ENCODE measurements around the gene RNF38.

The RNF38 gene

GRCh38 chr9:36293171-36293570 is 106.9 kb downstream of the RNF38 start:
- no peak for ATAC-seq
- TF ChIP-seq ZFP30 (CRISPR knock-in tag; IDR thresholded peaks at IDR 0.05) (no peak), ZNF565 (CRISPR knock-in tag; conservative IDR thresholded peaks at IDR 0.05; ENCODE audit: low read depth) (no peak), GLIS3 (CRISPR knock-in tag; IDR thresholded peaks at IDR 0.05) (no peak)

DNA sequence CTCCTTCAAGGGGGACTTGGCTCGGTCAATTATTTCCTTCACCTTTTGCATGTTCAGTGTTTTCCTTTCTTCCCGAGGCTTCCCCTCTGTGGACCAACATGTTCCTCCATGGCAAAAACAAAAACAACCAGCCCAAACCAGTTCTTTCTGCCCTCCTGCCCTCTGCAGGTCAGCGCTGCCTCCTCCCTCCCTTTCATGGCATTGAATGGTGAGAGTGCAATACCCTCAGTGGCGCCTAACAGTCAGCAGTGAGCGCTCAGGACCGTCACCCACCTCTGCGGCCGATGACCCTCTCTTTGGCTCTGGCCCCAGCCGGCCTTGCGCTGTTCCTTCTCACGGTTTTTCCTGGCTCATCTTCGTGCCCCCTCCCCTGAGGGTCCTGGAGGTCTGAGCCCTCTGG is 107.4 kb downstream of the RNF38 start:
- no peak for ATAC-seq
- no peak for TF ChIP-seq POU6F1 (CRISPR knock-in tag; IDR thresholded peaks at IDR 0.05; ENCODE audit: borderline replicate concordance, low read depth)
- no peak for TF ChIP-seq ZC3H10 (CRISPR knock-in tag; IDR thresholded peaks at IDR 0.05)
- no peak for TF ChIP-seq GLIS3 (CRISPR knock-in tag; IDR thresholded peaks at IDR 0.05)
- no peak for TF ChIP-seq ZNF565 (CRISPR knock-in tag; conservative IDR thresholded peaks at IDR 0.05; ENCODE audit: low read depth)
- no peak for TF ChIP-seq TCF4 (CRISPR knock-in tag; IDR thresholded peaks at IDR 0.05; ENCODE audit: borderline replicate concordance)
- no peak for TF ChIP-seq OSR1 (CRISPR knock-in tag; IDR thresholded peaks at IDR 0.05)
- no peak for TF ChIP-seq ZNF8 (CRISPR knock-in tag; IDR thresholded peaks at IDR 0.05)
- TF ChIP-seq ZNF70 (CRISPR knock-in tag; IDR thresholded peaks at IDR 0.05): no peak
- TF ChIP-seq ISL1 (CRISPR knock-in tag; IDR thresholded peaks at IDR 0.05): no peak
- TF ChIP-seq PPARA (CRISPR knock-in tag; IDR thresholded peaks at IDR 0.05; ENCODE audit: borderline replicate concordance): no peak

DNA sequence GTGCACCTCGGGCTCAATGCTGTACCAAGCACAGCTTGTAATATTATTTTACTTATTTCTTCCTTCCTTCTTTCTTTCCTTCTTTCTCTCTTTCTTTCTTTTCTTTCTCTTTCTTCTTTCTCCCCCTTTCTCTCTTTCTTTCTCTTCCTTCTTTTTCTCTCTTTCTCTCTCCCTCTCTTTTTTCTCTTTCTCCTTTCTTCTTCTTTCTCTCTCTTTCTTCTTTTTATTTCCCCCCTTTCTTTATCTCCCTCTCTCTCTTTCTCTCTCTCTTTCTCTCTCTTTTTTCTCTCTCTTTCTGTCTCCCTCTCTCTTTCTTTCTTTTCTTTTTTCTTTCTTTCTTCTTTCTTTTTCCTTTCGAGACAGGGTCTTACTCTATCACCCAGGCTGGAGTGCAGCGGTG is 109.1 kb downstream of the RNF38 start:
- TF ChIP-seq CSDC2 (CRISPR knock-in tag; IDR thresholded peaks at IDR 0.05) (no peak), ESRRG (CRISPR knock-in tag; IDR thresholded peaks at IDR 0.05) (no peak), TCF4 (CRISPR knock-in tag; IDR thresholded peaks at IDR 0.05; ENCODE audit: borderline replicate concordance) (no peak), TOX (CRISPR knock-in tag; IDR thresholded peaks at IDR 0.05; ENCODE audit: borderline replicate concordance) (no peak), SNAI2 (CRISPR knock-in tag; IDR thresholded peaks at IDR 0.05) (no peak), ISL1 (CRISPR knock-in tag; IDR thresholded peaks at IDR 0.05) (no peak)
- no peak for ATAC-seq

DNA sequence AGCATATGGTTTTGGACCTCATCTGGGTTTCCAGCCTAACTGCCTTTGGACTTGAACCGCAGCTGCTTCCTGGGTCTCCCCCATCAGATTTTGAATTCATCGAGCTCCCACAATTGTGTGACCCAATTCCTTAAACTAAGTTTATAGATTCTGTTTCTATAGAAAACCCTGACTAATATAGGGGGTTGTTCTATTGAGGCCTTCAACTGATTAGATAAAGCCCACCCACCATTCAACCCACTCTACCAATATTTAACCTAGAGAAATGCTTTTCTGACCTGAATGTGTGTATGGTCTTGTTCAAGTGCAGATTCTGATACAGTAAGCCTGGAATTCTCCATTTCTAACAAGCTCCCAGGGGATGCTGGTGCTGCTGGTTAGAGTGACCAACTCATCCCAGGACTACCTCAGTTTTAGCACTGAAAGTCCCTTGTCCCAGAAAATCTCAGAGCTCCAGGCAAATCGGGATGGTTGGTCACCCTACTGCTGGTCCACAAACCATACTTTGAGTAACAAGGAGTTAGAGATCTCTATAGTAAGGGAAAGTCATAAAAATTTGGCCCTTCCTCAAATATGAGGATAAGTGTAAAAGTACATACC is 110.1 kb downstream of the RNF38 start:
- TF ChIP-seq ARNTL (CRISPR knock-in tag; IDR thresholded peaks at IDR 0.05; ENCODE audit: borderline replicate concordance, low read depth) (no peak), TCF4 (CRISPR knock-in tag; IDR thresholded peaks at IDR 0.05; ENCODE audit: borderline replicate concordance) (no peak), ZC3H10 (CRISPR knock-in tag; IDR thresholded peaks at IDR 0.05) (no peak), ZFP30 (CRISPR knock-in tag; IDR thresholded peaks at IDR 0.05) (no peak), RARB (CRISPR knock-in tag; IDR thresholded peaks at IDR 0.05) (no peak), CSRNP3 (CRISPR knock-in tag; IDR thresholded peaks at IDR 0.05) (no peak), ZNF70 (CRISPR knock-in tag; IDR thresholded peaks at IDR 0.05) (no peak), ZFP3 (CRISPR knock-in tag; IDR thresholded peaks at IDR 0.05) (no peak), CSDC2 (CRISPR knock-in tag; IDR thresholded peaks at IDR 0.05) (no peak), TOX (CRISPR knock-in tag; IDR thresholded peaks at IDR 0.05; ENCODE audit: borderline replicate concordance) (no peak), ZNF8 (CRISPR knock-in tag; IDR thresholded peaks at IDR 0.05) (no peak), ESRRG (CRISPR knock-in tag; IDR thresholded peaks at IDR 0.05) (no peak), GLIS3 (CRISPR knock-in tag; IDR thresholded peaks at IDR 0.05) (no peak), ZNF565 (CRISPR knock-in tag; conservative IDR thresholded peaks at IDR 0.05; ENCODE audit: low read depth) (no peak), ISL1 (CRISPR knock-in tag; IDR thresholded peaks at IDR 0.05) (no peak), POU6F1 (CRISPR knock-in tag; IDR thresholded peaks at IDR 0.05; ENCODE audit: borderline replicate concordance, low read depth) (no peak), PPARA (CRISPR knock-in tag; IDR thresholded peaks at IDR 0.05; ENCODE audit: borderline replicate concordance) (no peak), CREB5 (CRISPR knock-in tag; IDR thresholded peaks at IDR 0.05; ENCODE audit: low read depth) (no peak), BACH2 (CRISPR knock-in tag; IDR thresholded peaks at IDR 0.05; ENCODE audit: borderline replicate concordance) (no peak)
- TF ChIP-seq, protein P1, sequence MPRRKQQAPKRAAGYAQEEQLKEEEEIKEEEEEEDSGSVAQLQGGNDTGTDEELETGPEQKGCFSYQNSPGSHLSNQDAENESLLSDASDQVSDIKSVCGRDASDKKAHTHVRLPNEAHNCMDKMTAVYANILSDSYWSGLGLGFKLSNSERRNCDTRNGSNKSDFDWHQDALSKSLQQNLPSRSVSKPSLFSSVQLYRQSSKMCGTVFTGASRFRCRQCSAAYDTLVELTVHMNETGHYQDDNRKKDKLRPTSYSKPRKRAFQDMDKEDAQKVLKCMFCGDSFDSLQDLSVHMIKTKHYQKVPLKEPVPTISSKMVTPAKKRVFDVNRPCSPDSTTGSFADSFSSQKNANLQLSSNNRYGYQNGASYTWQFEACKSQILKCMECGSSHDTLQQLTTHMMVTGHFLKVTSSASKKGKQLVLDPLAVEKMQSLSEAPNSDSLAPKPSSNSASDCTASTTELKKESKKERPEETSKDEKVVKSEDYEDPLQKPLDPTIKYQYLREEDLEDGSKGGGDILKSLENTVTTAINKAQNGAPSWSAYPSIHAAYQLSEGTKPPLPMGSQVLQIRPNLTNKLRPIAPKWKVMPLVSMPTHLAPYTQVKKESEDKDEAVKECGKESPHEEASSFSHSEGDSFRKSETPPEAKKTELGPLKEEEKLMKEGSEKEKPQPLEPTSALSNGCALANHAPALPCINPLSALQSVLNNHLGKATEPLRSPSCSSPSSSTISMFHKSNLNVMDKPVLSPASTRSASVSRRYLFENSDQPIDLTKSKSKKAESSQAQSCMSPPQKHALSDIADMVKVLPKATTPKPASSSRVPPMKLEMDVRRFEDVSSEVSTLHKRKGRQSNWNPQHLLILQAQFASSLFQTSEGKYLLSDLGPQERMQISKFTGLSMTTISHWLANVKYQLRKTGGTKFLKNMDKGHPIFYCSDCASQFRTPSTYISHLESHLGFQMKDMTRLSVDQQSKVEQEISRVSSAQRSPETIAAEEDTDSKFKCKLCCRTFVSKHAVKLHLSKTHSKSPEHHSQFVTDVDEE (CRISPR knock-in tag; IDR thresholded peaks at IDR 0.05): no peak
- ATAC-seq: no peak

All from SK-N-SH treated with all-trans-retinoic acid at 6 μM for 48 hours (cell line).